Mucosa of stomach (tissue), 1 donor: ENCODE data around the gene TMEM100.

Source experiments
- H3K27me3 ChIP-seq: one replicate; pipeline ENCODE4 v1.7.0; 2013; ENCODE audit warnings: mild to moderate bottlenecking, low read length; ENCODE audit not compliant: control insufficient read depth, insufficient read depth
- H3K36me3 ChIP-seq: one replicate; pipeline ENCODE4 v1.7.0; 2013; ENCODE audit warnings: low read length; ENCODE audit not compliant: control insufficient read depth, insufficient read depth
- H3K4me1 ChIP-seq: one replicate; pipeline ENCODE4 v1.7.0; 2013; ENCODE audit warnings: mild to moderate bottlenecking, low read length; ENCODE audit not compliant: control insufficient read depth, insufficient read depth
- H3K4me3 ChIP-seq: one replicate; pipeline ENCODE4 v1.7.0; 2013; ENCODE audit warnings: low read length
- H3K9ac ChIP-seq: one replicate; pipeline ENCODE4 v1.7.0; 2013; ENCODE audit warnings: mild to moderate bottlenecking, low read length, moderate library complexity
- H3K9me3 ChIP-seq: one replicate; pipeline ENCODE4 v1.7.0; 2013; ENCODE audit warnings: mild to moderate bottlenecking, low read length, moderate library complexity; ENCODE audit not compliant: control insufficient read depth
- donor health status: Pancreatic carcinoma.

TMEM100 gene

DNA sequence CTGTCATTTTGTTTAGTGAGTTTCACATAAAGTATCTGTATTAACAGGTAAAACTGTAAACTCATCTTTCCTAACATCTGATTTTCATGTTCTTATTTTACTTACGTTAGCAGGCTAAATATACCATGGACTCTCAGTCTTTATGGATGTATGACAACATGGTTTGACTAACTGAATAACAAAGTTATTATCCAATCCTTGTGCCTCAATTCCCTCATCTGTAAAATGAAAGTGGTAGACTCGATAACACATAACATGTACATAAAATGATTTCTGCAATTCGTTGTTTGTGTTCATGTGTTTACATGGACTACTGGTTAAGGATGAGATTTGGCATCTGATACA lies 18.7 kb upstream of the TMEM100 start:
- H3K4me3 ChIP-seq, result no peak overlapping the region

DNA sequence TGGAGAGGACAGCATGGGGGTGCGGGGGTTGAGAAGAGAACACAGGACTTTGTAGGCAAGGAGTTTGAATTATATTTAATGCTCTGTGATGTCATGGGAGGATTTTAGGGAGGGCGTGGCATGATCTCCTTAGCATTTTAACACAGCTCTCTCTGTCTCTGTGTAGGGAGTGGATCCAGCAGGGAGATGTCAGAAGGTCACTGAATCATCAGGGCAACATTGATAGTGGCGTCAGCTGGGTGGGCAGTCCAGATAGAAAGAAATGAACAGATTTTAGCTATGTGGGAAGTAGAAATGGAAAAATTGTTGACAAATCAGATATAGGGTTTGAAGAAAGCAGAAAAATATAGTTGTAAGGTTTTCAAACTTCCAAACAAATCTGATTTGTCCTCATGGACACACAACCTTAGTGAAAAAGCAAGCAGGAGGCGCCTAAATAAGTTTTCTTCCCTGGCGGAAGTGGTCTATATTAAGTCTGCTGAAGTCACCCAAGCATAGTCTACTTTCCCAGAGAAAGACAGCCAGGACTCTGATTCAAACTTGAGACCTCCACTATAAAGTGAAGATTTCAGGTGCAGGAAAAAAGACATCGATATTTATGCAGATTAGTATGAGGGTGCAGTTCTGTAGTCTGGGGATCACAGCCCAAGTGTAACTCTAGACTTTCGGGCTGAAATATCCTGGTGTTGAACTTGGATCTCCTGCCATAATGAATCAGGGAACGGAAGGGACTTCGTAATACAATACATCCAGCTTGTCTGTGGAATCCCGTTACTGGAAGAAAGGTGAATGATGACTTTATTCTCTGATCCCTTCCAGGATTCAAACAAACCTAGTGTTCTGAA lies 18.1 kb upstream of the TMEM100 start:
- no peak overlapping the region for H3K4me3 ChIP-seq
- no peaks in the 10 kb centered on the region for H3K36me3 ChIP-seq
- no peaks in the 10 kb centered on the region for H3K4me1 ChIP-seq
- H3K27me3 ChIP-seq, result peaks cover 3% of the 10 kb centered on the region
- no peak overlapping the region for H3K9ac ChIP-seq
- no peaks in the 10 kb centered on the region for H3K9me3 ChIP-seq

More for the DNA sequence above, 18.7 kb upstream of the TMEM100 start:
- H3K9ac ChIP-seq, result no peak overlapping the region
- H3K9me3 ChIP-seq, result no peaks in the 10 kb centered on the region
- no peaks in the 10 kb centered on the region for H3K36me3 ChIP-seq
- peaks cover 3% of the 10 kb centered on the region for H3K27me3 ChIP-seq
- H3K4me1 ChIP-seq, result no peaks in the 10 kb centered on the region

- Histone ChIP-seq H3K9ac (no peak overlapping the region), H3K9me3 (no peaks in the 10 kb centered on the region), H3K4me1 (no peaks in the 10 kb centered on the region), H3K36me3 (no peaks in the 10 kb centered on the region), H3K27me3 (peaks cover 3% of the 10 kb centered on the region), H3K4me3 (no peak overlapping the region)
These were observed 15.4 kb upstream of the TMEM100 start for GRCh38 chr17:55737976-55738501.

- no peak overlapping the region for H3K4me3 ChIP-seq
- no peaks in the 10 kb centered on the region for H3K36me3 ChIP-seq
- H3K27me3 ChIP-seq, result peaks cover 3% of the 10 kb centered on the region
- H3K9ac ChIP-seq, result no peak overlapping the region
- no peaks in the 10 kb centered on the region for H3K4me1 ChIP-seq
- no peaks in the 10 kb centered on the region for H3K9me3 ChIP-seq
These were observed 13.2 kb upstream of the TMEM100 start for GRCh38 chr17:55735731-55736405.

GRCh38 chr17:55734128-55734781 lies 11.6 kb upstream of the TMEM100 start:
- Histone ChIP-seq H3K4me3 (no peak overlapping the region), H3K4me1 (no peaks in the 10 kb centered on the region), H3K36me3 (no peaks in the 10 kb centered on the region), H3K9me3 (no peaks in the 10 kb centered on the region), H3K9ac (no peak overlapping the region), H3K27me3 (no peaks in the 10 kb centered on the region)

DNA sequence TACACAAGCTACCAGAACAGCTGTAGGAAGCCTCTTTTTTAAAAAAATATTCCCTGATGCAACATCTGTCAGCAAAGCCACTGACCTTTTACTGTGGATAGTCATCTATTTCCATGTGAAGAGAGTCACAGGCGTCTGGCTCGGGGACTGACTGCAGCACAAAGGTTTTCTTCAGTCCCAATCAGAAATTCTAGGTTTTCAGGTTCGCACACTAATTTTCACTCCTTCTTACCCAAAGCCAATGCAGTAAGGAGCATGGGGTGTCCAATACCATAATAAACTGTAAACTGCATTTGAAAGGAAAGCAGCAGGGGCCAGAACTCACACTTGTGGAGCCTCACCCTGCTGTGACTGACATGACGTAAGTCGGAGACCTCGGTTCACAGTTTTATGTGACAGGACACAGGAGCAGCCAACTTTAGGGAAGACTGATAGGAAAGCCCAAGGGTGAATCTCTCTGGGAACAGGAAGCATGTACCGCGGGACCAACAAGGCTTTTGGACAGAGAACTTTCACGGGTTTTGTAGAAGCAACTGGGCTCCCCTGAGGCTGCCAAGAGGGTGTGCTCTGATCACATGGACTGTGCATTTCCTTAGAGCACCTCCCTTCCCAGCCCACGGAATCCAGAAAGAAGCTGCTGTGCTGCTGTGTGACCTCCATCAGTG lies 9.1 kb upstream of the TMEM100 start:
- H3K4me3 ChIP-seq, result no peak overlapping the region
- no peak overlapping the region for H3K9ac ChIP-seq

GRCh38 chr17:55730808-55731207 lies 8.1 kb upstream of the TMEM100 start:
- H3K9me3 ChIP-seq, result no peaks in the 10 kb centered on the region
- no peak overlapping the region for H3K9ac ChIP-seq
- no peaks in the 10 kb centered on the region for H3K4me1 ChIP-seq
- H3K4me3 ChIP-seq, result no peak overlapping the region
- no peaks in the 10 kb centered on the region for H3K36me3 ChIP-seq
- H3K27me3 ChIP-seq, result no peaks in the 10 kb centered on the region

More for the DNA sequence above, 9.1 kb upstream of the TMEM100 start:
- no peaks in the 10 kb centered on the region for H3K27me3 ChIP-seq
- H3K4me1 ChIP-seq, result no peaks in the 10 kb centered on the region
- H3K36me3 ChIP-seq, result no peaks in the 10 kb centered on the region
- H3K9me3 ChIP-seq, result no peaks in the 10 kb centered on the region

DNA sequence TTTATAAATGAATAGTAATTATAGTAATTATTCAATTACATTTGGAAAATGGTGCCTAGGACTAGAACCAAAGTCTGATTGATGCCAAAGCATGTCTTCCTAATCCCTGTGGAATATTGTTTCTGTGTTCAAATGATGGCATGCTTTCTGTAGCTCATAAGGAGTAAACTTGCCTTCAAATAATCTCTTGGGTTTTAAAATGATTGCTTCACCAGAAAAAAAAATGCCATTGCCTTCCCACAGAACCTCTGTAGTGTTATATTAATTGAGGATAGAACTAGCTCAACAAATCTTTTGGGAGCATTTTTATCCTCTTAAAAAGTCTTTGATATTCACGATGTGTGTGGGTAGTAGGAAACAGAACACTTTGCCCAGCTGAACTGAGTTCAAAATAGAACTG lies 7.7 kb upstream of the TMEM100 start:
- H3K4me3 ChIP-seq, result no peak overlapping the region
- no peaks in the 10 kb centered on the region for H3K27me3 ChIP-seq
- H3K9me3 ChIP-seq, result no peaks in the 10 kb centered on the region
- H3K36me3 ChIP-seq, result no peaks in the 10 kb centered on the region
- H3K9ac ChIP-seq, result no peak overlapping the region
- H3K4me1 ChIP-seq, result no peaks in the 10 kb centered on the region

GRCh38 chr17:55729484-55729883 lies 6.8 kb upstream of the TMEM100 start:
- Histone ChIP-seq H3K36me3 (no peaks in the 10 kb centered on the region), H3K9ac (no peak overlapping the region), H3K4me3 (no peak overlapping the region), H3K27me3 (no peaks in the 10 kb centered on the region), H3K9me3 (no peaks in the 10 kb centered on the region), H3K4me1 (no peaks in the 10 kb centered on the region)

DNA sequence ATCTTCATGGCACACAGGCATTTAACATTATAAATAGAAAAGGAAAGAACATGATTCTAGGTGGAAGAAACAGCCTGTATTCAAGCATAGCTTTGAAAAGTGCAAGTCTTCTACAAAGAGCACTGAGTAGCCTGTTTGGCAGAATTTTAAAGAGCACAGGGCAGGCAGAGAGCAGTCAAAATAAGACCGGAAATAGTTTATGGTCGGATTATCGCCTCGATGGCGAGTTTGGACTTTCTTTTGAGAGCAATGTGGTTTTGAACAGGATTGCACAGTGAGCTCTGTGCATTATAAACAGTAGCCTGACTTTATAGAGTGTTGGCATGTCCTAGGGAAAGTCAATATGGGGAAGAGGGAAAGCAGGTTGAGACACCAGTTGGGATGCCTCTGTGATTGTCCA lies 6.2 kb upstream of the TMEM100 start:
- Histone ChIP-seq H3K36me3 (no peaks in the 10 kb centered on the region), H3K9me3 (no peaks in the 10 kb centered on the region), H3K4me1 (no peaks in the 10 kb centered on the region), H3K4me3 (no peak overlapping the region), H3K9ac (no peak overlapping the region), H3K27me3 (no peaks in the 10 kb centered on the region)

DNA sequence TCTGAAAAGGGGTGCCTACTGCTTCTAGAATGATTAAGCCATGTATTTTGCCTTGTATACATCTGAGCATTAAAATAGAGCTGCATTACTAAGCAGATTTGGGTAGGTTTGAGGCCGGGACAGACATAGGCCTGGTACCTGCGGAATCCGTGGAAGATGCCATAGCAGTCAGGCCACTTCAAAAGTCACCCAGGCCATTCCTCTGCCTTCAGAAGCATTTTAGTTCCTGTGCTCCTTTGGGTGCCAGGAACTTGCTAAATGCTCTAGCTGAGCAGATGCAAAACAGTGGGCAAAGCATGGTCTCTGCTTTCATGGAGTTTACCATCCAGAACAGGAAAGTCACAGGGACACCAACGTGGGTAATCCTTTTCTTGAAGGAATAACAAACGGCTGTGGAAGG lies 5.7 kb upstream of the TMEM100 start:
- Histone ChIP-seq H3K9ac (no peak overlapping the region), H3K36me3 (no peaks in the 10 kb centered on the region), H3K27me3 (no peaks in the 10 kb centered on the region), H3K4me3 (no peak overlapping the region), H3K4me1 (no peaks in the 10 kb centered on the region), H3K9me3 (no peaks in the 10 kb centered on the region)
